Measurements from ENCODE around the gene JARID2. TPM values are rescaled to one million over a fixed set of nuclear protein-coding genes. Genes with fewer than 3 reads are reported as not detected.

The JARID2 gene
- total and polyA plus RNA-seq, 7 donors = 1.8 to 7.8 (median 6.1) TPM

DNA sequence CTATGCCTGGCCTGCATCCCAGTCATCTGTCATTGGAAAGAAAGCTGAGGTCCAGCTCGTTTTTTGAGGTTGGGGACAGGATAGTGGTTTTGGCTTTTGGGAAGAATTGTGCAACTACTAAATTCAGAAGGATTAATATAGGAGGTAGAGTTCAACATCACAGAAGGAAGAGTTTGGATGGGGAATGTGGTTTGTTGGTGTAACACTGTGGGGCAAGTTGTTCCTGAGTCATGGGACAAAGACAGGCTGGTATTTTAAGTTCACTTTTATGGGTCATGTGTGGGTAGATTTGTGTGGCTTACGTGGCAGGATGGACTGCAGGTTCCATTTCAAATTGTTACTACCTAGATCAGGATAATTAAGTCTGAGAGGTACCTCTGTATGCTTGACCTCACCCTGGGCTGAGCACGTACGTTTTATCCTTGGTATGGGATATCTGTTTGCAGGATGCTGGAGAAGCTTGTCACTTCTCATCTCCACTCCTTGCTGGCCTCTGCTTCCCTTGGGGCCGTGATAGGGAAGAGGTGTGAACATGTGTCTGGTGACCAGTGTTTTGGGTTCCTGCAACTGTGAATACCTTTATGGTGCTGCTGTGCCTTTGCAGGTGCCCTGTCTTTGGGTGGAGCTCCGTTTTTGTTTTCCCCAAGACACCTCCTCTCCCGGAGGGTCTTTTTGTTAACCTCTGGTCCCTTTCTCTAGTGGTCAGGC is 177.6 kb downstream of the JARID2 start:
- TF ChIP-seq POLR2AphosphoS5 (IDR thresholded peaks at IDR 0.05) (no peak), EP300 (IDR thresholded peaks at IDR 0.05) (no peak), POLR2A (IDR thresholded peaks at IDR 0.05) (no peak)
- TF ChIP-seq, protein P1, sequence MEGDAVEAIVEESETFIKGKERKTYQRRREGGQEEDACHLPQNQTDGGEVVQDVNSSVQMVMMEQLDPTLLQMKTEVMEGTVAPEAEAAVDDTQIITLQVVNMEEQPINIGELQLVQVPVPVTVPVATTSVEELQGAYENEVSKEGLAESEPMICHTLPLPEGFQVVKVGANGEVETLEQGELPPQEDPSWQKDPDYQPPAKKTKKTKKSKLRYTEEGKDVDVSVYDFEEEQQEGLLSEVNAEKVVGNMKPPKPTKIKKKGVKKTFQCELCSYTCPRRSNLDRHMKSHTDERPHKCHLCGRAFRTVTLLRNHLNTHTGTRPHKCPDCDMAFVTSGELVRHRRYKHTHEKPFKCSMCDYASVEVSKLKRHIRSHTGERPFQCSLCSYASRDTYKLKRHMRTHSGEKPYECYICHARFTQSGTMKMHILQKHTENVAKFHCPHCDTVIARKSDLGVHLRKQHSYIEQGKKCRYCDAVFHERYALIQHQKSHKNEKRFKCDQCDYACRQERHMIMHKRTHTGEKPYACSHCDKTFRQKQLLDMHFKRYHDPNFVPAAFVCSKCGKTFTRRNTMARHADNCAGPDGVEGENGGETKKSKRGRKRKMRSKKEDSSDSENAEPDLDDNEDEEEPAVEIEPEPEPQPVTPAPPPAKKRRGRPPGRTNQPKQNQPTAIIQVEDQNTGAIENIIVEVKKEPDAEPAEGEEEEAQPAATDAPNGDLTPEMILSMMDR (IDR thresholded peaks at IDR 0.05) = no peak
- Histone ChIP-seq H3K9me3 (peaks cover 0 to 16% (median 7%) of the 10 kb centered on the region in 4 donors), H3K36me3 (no peaks in the 10 kb centered on the region), H3K27ac (no peak overlapping the region), H3K4me1 (peaks cover 0 to 21% (median 13%) of the 10 kb centered on the region in 4 donors), H3K27me3 (no peaks in the 10 kb centered on the region), H3K4me3 (no peak overlapping the region)
- intact Hi-C loops (cut with DNase I) = no loop called here
- DNase-seq = no peak
- WGBS, 2 donors = 86 to 89% methylated on average over 7 of the region's 7 CpGs

DNA sequence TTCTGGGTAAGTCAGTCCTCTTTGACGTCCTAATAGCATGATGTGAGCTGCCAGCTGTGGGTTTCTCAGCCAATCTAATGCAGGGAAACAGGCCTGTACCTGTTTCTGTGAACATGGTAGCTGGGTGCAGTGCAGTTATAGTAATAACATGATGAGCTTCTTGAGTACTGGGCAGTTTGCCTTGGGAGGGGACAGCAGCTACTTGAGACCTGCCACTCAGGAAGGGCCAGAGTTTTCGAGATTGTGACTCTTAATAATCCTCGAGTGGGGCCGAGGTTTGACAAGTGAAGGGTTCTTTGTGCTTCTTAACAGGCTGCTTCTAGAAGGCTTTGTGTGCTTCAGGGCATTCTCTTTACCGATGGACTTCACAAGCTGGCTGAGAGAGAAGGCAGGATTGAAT is 180.1 kb downstream of the JARID2 start:
- no peak overlapping the region for H3K4me3 ChIP-seq
- H3K9me3 ChIP-seq = no peaks in the 10 kb centered on the region
- no peak overlapping the region for H3K27ac ChIP-seq
- intact Hi-C loops (cut with DNase I) = no loop called here
- H3K27me3 ChIP-seq = no peaks in the 10 kb centered on the region
- TF ChIP-seq POLR2AphosphoS5 (IDR thresholded peaks at IDR 0.05) = no peak
- TF ChIP-seq EP300 (IDR thresholded peaks at IDR 0.05) = no peak
- no peak for TF ChIP-seq POLR2A (IDR thresholded peaks at IDR 0.05)
- TF ChIP-seq, protein P1 (IDR thresholded peaks at IDR 0.05) = no peak
- WGBS, 2 donors = 93 to 94% methylated on average over 5 of the region's 5 CpGs
- H3K36me3 ChIP-seq = no peaks in the 10 kb centered on the region
- H3K4me1 ChIP-seq = peaks cover 0 to 33% (median 25%) of the 10 kb centered on the region in 4 donors
- no peak for DNase-seq

GRCh38 chr6:15426395-15426794 is 180.5 kb downstream of the JARID2 start:
- intact Hi-C loops (cut with DNase I) = no loop called here
- H3K4me3 ChIP-seq = no peak overlapping the region
- H3K36me3 ChIP-seq = no peaks in the 10 kb centered on the region
- no peaks in the 10 kb centered on the region for H3K9me3 ChIP-seq
- no peak for DNase-seq
- TF ChIP-seq, protein P1 (IDR thresholded peaks at IDR 0.05) = no peak
- TF ChIP-seq POLR2AphosphoS5 (IDR thresholded peaks at IDR 0.05) (no peak), EP300 (IDR thresholded peaks at IDR 0.05) (no peak), POLR2A (IDR thresholded peaks at IDR 0.05) (no peak)
- 94 to 99% methylated on average over 2 of the region's 2 CpGs for WGBS, 2 donors
- no peaks in the 10 kb centered on the region for H3K27me3 ChIP-seq
- H3K4me1 ChIP-seq = peaks cover 0 to 38% (median 30%) of the 10 kb centered on the region in 4 donors
- no peak overlapping the region for H3K27ac ChIP-seq

DNA sequence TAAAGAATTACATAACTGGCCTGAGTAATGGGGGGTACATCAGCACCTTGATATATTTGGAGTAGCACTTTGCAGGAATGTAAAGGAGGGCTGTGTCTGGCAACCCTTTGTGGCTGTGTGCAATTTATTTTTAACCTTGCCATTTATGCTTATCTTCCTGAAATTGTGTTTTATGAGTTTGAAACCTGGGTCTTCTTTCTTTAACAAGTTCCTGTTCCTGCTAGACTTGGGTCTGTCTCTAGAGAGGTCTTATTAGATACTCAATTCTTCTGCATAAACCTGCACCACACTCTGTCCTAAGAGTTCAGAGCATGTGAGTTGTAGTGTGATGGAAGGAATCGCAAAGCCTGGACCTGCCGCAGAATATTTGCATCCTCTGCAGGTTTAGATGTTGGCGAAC is 181.0 kb downstream of the JARID2 start:
- no peak overlapping the region for H3K27ac ChIP-seq
- peaks cover 0 to 43% (median 34%) of the 10 kb centered on the region in 4 donors for H3K4me1 ChIP-seq
- H3K9me3 ChIP-seq = no peaks in the 10 kb centered on the region
- intact Hi-C loops (cut with DNase I) = no loop called here
- 80 to 84% methylated on average over 3 of the region's 3 CpGs for WGBS, 2 donors
- no peak for DNase-seq
- TF ChIP-seq POLR2A (IDR thresholded peaks at IDR 0.05) (no peak), EP300 (IDR thresholded peaks at IDR 0.05) (no peak), POLR2AphosphoS5 (IDR thresholded peaks at IDR 0.05) (no peak)
- TF ChIP-seq, protein P1 (IDR thresholded peaks at IDR 0.05) = no peak
- no peaks in the 10 kb centered on the region for H3K27me3 ChIP-seq
- no peak overlapping the region for H3K4me3 ChIP-seq
- H3K36me3 ChIP-seq = no peaks in the 10 kb centered on the region

Measured in sigmoid colon (tissue), 7 donors.